ENCODE results near the gene CCDC74B.
"Not testable (repeated sequence)": the region's sequence is repeated elsewhere in the genome, so short reads cannot be mapped to it uniquely, and the experiment has no call there.

DNA sequence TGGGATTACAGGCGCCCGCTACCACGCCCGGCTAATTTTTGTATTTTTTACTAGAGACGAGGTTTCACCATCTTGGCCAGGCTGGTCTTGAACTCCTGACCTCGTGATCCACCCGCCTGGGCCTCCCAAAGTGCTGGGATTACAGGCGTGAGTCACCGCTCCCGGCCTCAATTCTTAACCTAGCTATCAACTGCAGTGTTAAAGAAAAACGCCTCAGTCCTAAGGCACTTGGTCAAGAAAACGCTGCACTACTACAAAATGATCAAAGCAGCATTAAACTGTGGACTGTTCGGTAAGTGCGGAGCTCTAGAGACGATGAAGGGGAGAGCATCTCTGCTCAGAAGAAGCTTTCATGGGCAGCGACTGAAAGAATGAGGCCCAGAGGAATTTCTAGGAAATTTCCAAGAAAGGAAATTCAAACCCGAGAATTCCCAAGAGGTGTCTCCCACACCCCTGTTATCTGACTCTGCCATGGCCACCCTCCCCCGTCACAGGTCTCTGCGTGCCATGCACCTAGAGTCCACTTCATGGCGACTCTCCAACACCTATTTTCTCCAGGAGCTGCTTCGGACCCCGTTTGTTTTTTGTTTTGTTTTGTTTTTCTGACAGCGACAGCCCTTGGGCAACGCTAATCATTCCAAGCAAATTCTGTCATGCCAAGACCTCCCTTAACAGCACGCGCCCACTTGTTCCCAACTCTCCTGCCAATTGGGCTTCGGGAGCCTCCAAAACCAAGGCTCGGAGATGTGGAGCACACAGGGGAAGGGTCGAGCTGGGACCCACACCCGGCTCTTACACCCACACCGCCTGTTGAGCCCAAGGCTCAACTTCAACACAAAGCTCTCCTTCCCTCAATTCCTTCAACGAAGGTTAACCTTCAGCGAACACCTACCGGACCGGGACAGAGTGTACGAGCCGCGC is 35.8 kb upstream of the CCDC74B start:
- TF ChIP-seq POLR2A (IDR thresholded peaks at IDR 0.05) = not testable (repeated sequence)
- TF ChIP-seq, protein P1, sequence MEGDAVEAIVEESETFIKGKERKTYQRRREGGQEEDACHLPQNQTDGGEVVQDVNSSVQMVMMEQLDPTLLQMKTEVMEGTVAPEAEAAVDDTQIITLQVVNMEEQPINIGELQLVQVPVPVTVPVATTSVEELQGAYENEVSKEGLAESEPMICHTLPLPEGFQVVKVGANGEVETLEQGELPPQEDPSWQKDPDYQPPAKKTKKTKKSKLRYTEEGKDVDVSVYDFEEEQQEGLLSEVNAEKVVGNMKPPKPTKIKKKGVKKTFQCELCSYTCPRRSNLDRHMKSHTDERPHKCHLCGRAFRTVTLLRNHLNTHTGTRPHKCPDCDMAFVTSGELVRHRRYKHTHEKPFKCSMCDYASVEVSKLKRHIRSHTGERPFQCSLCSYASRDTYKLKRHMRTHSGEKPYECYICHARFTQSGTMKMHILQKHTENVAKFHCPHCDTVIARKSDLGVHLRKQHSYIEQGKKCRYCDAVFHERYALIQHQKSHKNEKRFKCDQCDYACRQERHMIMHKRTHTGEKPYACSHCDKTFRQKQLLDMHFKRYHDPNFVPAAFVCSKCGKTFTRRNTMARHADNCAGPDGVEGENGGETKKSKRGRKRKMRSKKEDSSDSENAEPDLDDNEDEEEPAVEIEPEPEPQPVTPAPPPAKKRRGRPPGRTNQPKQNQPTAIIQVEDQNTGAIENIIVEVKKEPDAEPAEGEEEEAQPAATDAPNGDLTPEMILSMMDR (IDR thresholded peaks at IDR 0.05 in 8 of 11, conservative IDR thresholded peaks at IDR 0.05 in 3 of 11) = not testable (repeated sequence)
